Kasumi-1 (cell line): ENCODE measurements around the gene ELAVL4.

Source experiments
- DNase-seq, 2 experiments: peaks; one replicate each; lab custom pipeline; 2025; lab: John Stamatoyannopoulos, UW

The ELAVL4 gene

GRCh38 chr1:50252196-50252595 is 143.5 kb downstream of the ELAVL4 start:
- DNase-seq: no peak
